Testis (tissue), 3 donors: ENCODE measurements around the gene SF3B1. TPM values are rescaled to one million over a fixed set of nuclear protein-coding genes. Genes with fewer than 3 reads are reported as not detected.
A peak's percentile ranks its signal among the peaks of the same experiment; 100 is the strongest.
"Not testable (repeated sequence)": the region's sequence is repeated elsewhere in the genome, so short reads cannot be mapped to it uniquely, and the experiment has no call there.

Source experiments
- DNase-seq: peaks from one replicate; pipeline ENCODE4 v3.0.0-alpha.2; 2019
- H3K27ac ChIP-seq, 2 donors: fragments of 200-600 bp; sonication (generic); one replicate each; pipeline ENCODE4 v1.5.1; 2019
- H3K27me3 ChIP-seq: fragments of 200-600 bp; sonication (generic); one replicate; pipeline ENCODE4 v1.5.1; 2019
- H3K36me3 ChIP-seq: fragments of 200-600 bp; sonication (generic); one replicate; pipeline ENCODE4 v1.5.1; 2017; ENCODE audit warnings: low read depth; ENCODE audit errors: missing control alignments
- H3K4me1 ChIP-seq: fragments of 200-600 bp; sonication (generic); one replicate; pipeline ENCODE4 v1.5.1; 2019
- H3K4me3 ChIP-seq, 2 donors: fragments of 200-600 bp; sonication (generic); one replicate each; pipeline ENCODE4 v1.5.1; 2017 to 2019
- H3K9me3 ChIP-seq: fragments of 200-600 bp; sonication (generic); one replicate; pipeline ENCODE4 v1.5.1; 2017
- CTCF ChIP-seq, 3 experiments: fragments of 450-650 bp in 2 of 3; fragments of 200-600 bp in 1 of 3; sonication (generic) in 1 of 3; IDR thresholded peaks; one replicate each; pipeline ENCODE4 v1.5.1; 2016 to 2019; ENCODE audit warnings: antibody characterized with exemption in 3 of 3, mild to moderate bottlenecking in 2 of 3, moderate library complexity in 1 of 3
- POLR2A ChIP-seq: fragments of 450-650 bp; IDR thresholded peaks from one replicate; pipeline ENCODE4 v1.6.1; 2017; ENCODE audit warnings: antibody characterized with exemption, mild to moderate bottlenecking, moderate library complexity
- whole genome bisulfite sequencing, 2 donors: methylation state at CpG; one replicate each; pipeline ENCODE4 v1.1.5; 2018; 5-methylcytosine and 5-hydroxymethylcytosine counted together
- intact Hi-C: fragments of 100-400 bp; cut with DNase I; formaldehyde crosslinking; loops from one replicate; pipeline ENCODE4 v1.15.1; 2023; ENCODE audit warnings: low total_unique reads
- polyA plus RNA-seq: library from polyadenylated mRNA; stranded (reverse); fragments of 350-450 nt; fragmentation: Illumina TruSeq; extraction: RNeasy Lipid Tissue Mini Kit (QIAGEN cat#74804); gene quantifications from one replicate; pipeline ENCODE4 v1.2.3, GENCODE V29; 2014; ENCODE audit warnings: low read depth, low replicate concordance; ENCODE audit not compliant: insufficient read depth
- total RNA-seq, 2 donors: library from RNA; depleted of rRNA; stranded (reverse); fragments of >200 nt; gene quantifications; one replicate each; pipeline ENCODE4 v1.2.3, GENCODE V29; 2016

Gene SF3B1
- total and polyA plus RNA-seq, 3 donors from 2014 or later: 178 to 293 (median 288) TPM

DNA sequence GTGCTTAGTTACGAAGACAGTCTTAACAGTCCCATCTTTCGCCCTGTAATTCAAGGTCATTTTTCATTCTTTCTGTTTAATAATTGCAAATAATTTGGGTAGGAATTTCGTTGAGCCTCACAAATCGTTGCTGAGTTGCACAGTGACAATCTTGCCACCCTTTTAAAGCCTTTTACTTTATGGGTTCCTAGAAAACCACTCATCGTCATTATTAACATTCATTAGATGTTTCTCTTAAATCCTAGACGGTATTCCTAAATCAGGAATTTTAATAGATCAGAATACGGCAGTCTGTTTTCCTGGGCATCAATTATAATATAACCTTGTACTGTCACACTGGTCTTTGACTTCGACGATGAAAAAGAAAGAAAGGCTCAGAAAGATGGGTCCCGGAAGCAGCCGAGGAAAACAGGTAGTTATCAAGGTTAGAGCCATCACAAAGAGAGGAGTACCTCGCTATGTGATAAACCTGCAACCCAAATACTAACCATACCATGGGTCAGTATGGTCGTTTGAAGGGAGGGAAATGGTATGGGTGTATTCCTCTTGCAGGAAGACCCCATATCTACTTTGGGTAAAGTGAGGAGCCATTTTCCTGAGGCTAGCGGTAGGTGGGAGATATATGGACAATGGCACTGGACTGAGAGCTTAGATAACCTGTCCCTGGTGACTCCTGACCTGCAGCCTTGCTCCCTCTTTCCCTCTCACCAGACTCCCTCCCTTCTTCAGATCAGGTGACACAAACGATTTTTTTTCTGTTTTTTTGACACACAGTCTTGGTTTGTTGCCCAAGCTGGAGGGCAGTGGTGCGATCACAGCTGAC lies 981 bp upstream of the SF3B1 start:
- intact Hi-C loops: no loop called here
- H3K27me3 ChIP-seq: no peaks in the 10 kb centered on the region
- H3K36me3 ChIP-seq: no peaks in the 10 kb centered on the region
- no peak for TF ChIP-seq POLR2A
- TF ChIP-seq CTCF (IDR thresholded peaks at IDR 0.05): no peak
- H3K27ac ChIP-seq: peak overlapping the region; percentile 94 to 98
- H3K4me3 ChIP-seq: peak overlapping the region; percentile 95
- no peak for DNase-seq
- 7 to 12% methylated on average over 16 of the region's 16 CpGs for WGBS, 2 donors
- H3K9me3 ChIP-seq: no peaks in the 10 kb centered on the region
- H3K4me1 ChIP-seq: peaks cover 30% of the 10 kb centered on the region

DNA sequence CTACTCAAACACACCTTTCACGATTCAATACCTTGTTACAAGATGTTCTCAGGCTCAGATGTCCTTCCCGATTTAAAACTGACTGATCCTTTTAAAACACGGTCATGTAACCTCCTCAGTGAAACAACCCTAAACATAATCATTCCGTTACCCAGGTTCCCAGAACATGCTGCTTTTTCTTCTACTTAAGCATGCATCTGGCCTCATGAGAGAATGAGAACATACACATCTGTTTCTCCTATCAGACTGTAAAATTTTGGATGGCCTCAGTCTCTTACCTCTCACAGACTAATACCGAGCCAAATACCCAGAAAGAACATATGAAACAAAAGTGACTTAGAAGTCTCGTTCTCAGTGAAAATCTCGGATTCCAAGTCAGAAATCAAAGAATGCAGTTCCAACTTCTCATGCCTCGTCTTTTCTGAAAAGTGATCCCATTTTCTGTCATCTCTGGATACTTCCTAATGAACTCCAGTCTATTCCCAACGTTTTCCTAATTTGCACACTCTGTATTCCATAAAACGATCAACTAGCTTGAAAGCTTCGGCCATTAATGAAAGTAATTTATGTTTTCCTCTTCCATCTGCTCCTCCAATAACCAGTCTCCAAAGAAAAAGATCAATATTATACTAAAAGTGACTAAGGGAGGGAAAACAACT lies 919 bp downstream of the SF3B1 start:
- 0% methylated on average over 11 of the region's 11 CpGs for WGBS, 2 donors
- intact Hi-C loops: no loop called here
- H3K4me1 ChIP-seq: peaks cover 39% of the 10 kb centered on the region

GRCh38 chr2:197432527-197432926 lies 2.3 kb downstream of the SF3B1 start:
- H3K4me1 ChIP-seq: peaks cover 43% of the 10 kb centered on the region
- H3K4me3 ChIP-seq, H3K27me3 ChIP-seq, DNase-seq, intact Hi-C loops, H3K36me3 ChIP-seq, H3K9me3 ChIP-seq, H3K27ac ChIP-seq: not testable (repeated sequence)
- WGBS, 2 donors: 72 to 76% methylated on average over 6 of the region's 6 CpGs

More for the DNA sequence above, 919 bp downstream of the SF3B1 start:
- no peak for DNase-seq
- TF ChIP-seq CTCF (IDR thresholded peaks at IDR 0.05): no peak
- no peak for TF ChIP-seq POLR2A
- H3K36me3 ChIP-seq: no peaks in the 10 kb centered on the region
- peak overlapping the region; percentile 95 for H3K4me3 ChIP-seq
- H3K27ac ChIP-seq: peak overlapping the region; percentile 94 to 98
- H3K9me3 ChIP-seq: no peaks in the 10 kb centered on the region
- no peaks in the 10 kb centered on the region for H3K27me3 ChIP-seq

- Histone ChIP-seq H3K4me1 (peaks cover 49% of the 10 kb centered on the region), H3K27ac (no peak overlapping the region)
- intact Hi-C loops: no loop called here
These were observed 3.0 kb downstream of the SF3B1 start for GRCh38 chr2:197431858-197432257.

More at GRCh38 chr2:197431858-197432257, 3.0 kb downstream of the SF3B1 start:
- Histone ChIP-seq H3K4me3 (no peak overlapping the region), H3K27me3 (no peaks in the 10 kb centered on the region), H3K9me3 (no peaks in the 10 kb centered on the region), H3K36me3 (no peaks in the 10 kb centered on the region)
- 64% methylated on average over 6 of the region's 6 CpGs for WGBS, 2 donors
- no peak for TF ChIP-seq CTCF (IDR thresholded peaks at IDR 0.05)
- TF ChIP-seq POLR2A: no peak
- no peak for DNase-seq
